Transverse colon (tissue), 4 donors: ENCODE data around the gene MCAM. TPM values are rescaled to one million over a fixed set of nuclear protein-coding genes. Genes with fewer than 3 reads are reported as not detected.

Source experiments
- DNase-seq: peaks from one replicate; pipeline ENCODE4 v3.0.0-alpha.2; 2019
- H3K27ac ChIP-seq, 4 donors: fragments of 200-600 bp; sonication (generic); 2 replicates each; pipeline ENCODE4 v1.5.1; 2016 to 2018; ENCODE audit warnings: inconsistent platforms in 4 of 4
- H3K27me3 ChIP-seq: fragments of 200-600 bp; sonication (generic); 2 replicates; pipeline ENCODE4 v1.5.1; 2017; ENCODE audit warnings: inconsistent platforms
- H3K36me3 ChIP-seq, 4 donors: fragments of 200-600 bp; sonication (generic); 2 replicates each; pipeline ENCODE4 v1.5.1; 2017 to 2019; ENCODE audit warnings: inconsistent platforms in 4 of 4
- H3K4me1 ChIP-seq, 4 donors: fragments of 200-600 bp; sonication (generic); 2 replicates each; pipeline ENCODE4 v1.5.1; 2017 to 2020; ENCODE audit warnings: inconsistent platforms in 4 of 4
- H3K4me3 ChIP-seq, 4 donors: fragments of 200-600 bp; sonication (generic); 1 replicate in 1 of 4; 2 replicates in 3 of 4; pipeline versions ENCODE4 v1.5.1 to v1.6.1; 2017 to 2019; ENCODE audit warnings: inconsistent platforms in 4 of 4
- H3K9me3 ChIP-seq, 2 donors: fragments of 200-600 bp; sonication (generic); 2 replicates each; pipeline ENCODE4 v1.5.1; 2017 to 2019; ENCODE audit warnings: inconsistent platforms in 2 of 2
- EP300 ChIP-seq: sonication (generic); formaldehyde crosslinking; IDR thresholded peaks from one replicate; pipeline ENCODE4 v1.6.1; 2017; ENCODE audit warnings: antibody characterized with exemption, low read depth
- POLR2A ChIP-seq: fragments of 450-650 bp; IDR thresholded peaks from one replicate; pipeline ENCODE4 v1.6.1; 2016; ENCODE audit warnings: antibody characterized with exemption, mild to moderate bottlenecking, moderate library complexity
- POLR2AphosphoS5 ChIP-seq, 3 donors: sonication (generic); formaldehyde crosslinking; IDR thresholded peaks; one replicate each; pipeline ENCODE4 v1.6.1; 2016; ENCODE audit warnings: antibody characterized with exemption in 3 of 3
- WGBS, 2 donors: methylation state at CpG; one replicate each; pipeline ENCODE4 v1.1.5; 2018; ENCODE audit warnings: low coverage in 1 of 2; 5-methylcytosine and 5-hydroxymethylcytosine counted together
- in situ Hi-C, 4 donors: fragments of 200-750 bp; cut with MboI; loops; one replicate each; pipeline versions ENCODE4 v1.15.0 to v1.15.1; 2017; ENCODE audit warnings: low sequenced_read_pairs in 3 of 4, low pct_ligation_motif_present in 1 of 4, low pct_unique_long_range_greater_than_20kb in 1 of 4
- intact Hi-C: fragments of 100-400 bp; cut with DNase I; formaldehyde crosslinking; loops from one replicate; pipeline ENCODE4 v1.15.1; 2023; ENCODE audit warnings: low total_unique reads
- total RNA-seq, 4 donors: library from RNA; depleted of rRNA; stranded (reverse); fragments of >200 nt; gene quantifications; one replicate each; pipeline ENCODE4 v1.1.0, GENCODE V29; 2016
- TF ChIP-seq, protein P1 (sequence below), 5 experiments: fragments of 200-600 bp in 3 of 5; fragments of 450-650 bp in 2 of 5; sonication (generic) in 3 of 5; IDR thresholded peaks; 1 replicate in 2 of 5; 2 replicates in 3 of 5; pipeline ENCODE4 v1.5.1; 2016 to 2017; ENCODE audit warnings: antibody characterized with exemption in 5 of 5, inconsistent platforms in 3 of 5, mild to moderate bottlenecking in 2 of 5, moderate library complexity in 1 of 5

The MCAM gene
- total RNA-seq, 4 donors from 2014 or later, result 87.4 to 466 (median 150) TPM

- peaks cover 6% of the 10 kb centered on the region for H3K27me3 ChIP-seq
- no peak for DNase-seq
- peaks cover 0 to 6% (median 2%) of the 10 kb centered on the region in 4 donors for H3K4me1 ChIP-seq
- intact Hi-C loops (no loop called here), in situ Hi-C loops (no loop called here)
- no peak overlapping the region for H3K4me3 ChIP-seq
- H3K27ac ChIP-seq, result no peak overlapping the region
- TF ChIP-seq EP300 (no peak), POLR2AphosphoS5 (IDR thresholded peaks at IDR 0.05) (no peak), POLR2A (no peak)
- TF ChIP-seq, protein P1, sequence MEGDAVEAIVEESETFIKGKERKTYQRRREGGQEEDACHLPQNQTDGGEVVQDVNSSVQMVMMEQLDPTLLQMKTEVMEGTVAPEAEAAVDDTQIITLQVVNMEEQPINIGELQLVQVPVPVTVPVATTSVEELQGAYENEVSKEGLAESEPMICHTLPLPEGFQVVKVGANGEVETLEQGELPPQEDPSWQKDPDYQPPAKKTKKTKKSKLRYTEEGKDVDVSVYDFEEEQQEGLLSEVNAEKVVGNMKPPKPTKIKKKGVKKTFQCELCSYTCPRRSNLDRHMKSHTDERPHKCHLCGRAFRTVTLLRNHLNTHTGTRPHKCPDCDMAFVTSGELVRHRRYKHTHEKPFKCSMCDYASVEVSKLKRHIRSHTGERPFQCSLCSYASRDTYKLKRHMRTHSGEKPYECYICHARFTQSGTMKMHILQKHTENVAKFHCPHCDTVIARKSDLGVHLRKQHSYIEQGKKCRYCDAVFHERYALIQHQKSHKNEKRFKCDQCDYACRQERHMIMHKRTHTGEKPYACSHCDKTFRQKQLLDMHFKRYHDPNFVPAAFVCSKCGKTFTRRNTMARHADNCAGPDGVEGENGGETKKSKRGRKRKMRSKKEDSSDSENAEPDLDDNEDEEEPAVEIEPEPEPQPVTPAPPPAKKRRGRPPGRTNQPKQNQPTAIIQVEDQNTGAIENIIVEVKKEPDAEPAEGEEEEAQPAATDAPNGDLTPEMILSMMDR (IDR thresholded peaks at IDR 0.05), result no peak
- WGBS, 2 donors, result 65 to 96% methylated on average over 4 to 16 of the region's 16 CpGs
- no peaks in the 10 kb centered on the region for H3K9me3 ChIP-seq
- no peaks in the 10 kb centered on the region for H3K36me3 ChIP-seq
Observed at GRCh38 chr11:119347940-119348605, 31.1 kb upstream of the MCAM start.

DNA sequence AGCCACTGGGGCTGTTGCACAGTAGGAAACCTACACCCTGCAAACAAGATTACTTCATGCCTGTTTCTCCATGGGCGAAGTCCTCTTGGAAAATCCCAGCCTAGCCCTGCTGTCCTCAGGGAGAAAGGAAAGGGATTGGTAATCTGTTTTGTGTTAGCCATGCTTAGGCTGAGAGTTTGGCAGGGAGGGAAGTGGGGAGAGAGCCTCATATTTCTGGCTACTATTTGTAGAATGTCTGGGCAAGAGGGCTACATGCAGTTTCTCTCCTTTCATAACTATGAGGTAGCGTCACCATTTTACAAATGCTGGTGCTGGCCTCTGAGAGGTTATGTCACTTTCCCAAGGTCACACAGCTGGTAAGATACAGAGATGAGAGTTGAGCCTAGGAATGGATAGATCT is 30.3 kb upstream of the MCAM start:
- peaks cover 12% of the 10 kb centered on the region for H3K27me3 ChIP-seq
- TF ChIP-seq, protein P1 (IDR thresholded peaks at IDR 0.05), result no peak
- TF ChIP-seq POLR2A (no peak), EP300 (no peak), POLR2AphosphoS5 (IDR thresholded peaks at IDR 0.05) (no peak)
- no peaks in the 10 kb centered on the region for H3K9me3 ChIP-seq
- no peak overlapping the region for H3K27ac ChIP-seq
- no peak for DNase-seq
- no peaks in the 10 kb centered on the region for H3K36me3 ChIP-seq
- in situ Hi-C loops (no loop called here), intact Hi-C loops (no loop called here)
- 60 to 66% methylated on average over 1 to 2 of the region's 2 CpGs for WGBS, 2 donors
- H3K4me1 ChIP-seq, result no peaks in the 10 kb centered on the region
- H3K4me3 ChIP-seq, result no peak overlapping the region

DNA sequence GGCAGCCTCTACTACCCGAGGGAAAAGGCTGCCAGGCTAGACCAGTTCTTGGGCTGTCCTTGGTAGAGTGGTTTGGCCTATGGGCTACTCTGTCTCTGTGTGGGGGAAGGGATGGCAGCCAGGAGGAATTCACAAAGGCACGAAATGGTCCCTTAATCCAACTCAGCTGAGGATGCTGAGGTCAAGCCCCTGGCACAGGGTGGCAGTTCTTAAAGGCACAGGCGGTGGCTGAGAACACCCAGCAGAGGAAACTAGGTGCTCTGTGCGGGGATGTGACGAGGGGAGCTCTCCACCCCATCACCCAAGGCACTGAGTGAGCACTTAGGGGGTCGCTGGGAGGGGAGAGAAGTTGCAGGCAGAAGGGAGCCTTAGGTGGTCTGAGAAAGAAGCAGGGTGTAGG is 29.7 kb upstream of the MCAM start, which contains the start of gene MFRP:
Gene MFRP, minus strand, starts transcription at position 101 of the 400 bp plus-strand sequence. CDS start 192 bp downstream, outside the sequence.
- in situ Hi-C loops, result no loop called here
- 41 to 49% methylated on average over 3 to 6 of the region's 6 CpGs for WGBS, 2 donors

DNA sequence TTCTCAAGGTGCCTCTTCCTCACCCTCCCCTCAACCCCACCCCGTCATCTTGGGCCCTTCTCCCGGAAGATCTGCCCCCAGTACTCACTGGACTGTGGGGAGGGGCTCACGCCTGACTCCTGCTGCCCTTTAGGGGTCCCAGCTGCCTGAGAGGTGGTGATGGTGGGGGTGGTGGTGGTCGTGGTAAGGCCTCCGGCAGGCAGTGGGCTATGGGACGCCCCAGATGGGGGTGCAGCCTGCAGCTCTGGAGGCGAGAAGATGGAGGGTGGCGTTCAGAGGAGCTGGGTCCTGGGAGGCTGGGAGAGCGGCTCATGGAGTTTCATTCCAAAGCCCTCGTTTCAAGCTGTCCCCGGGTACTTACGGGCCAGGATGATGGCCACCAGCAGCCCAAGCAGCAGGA is 28.8 kb upstream of the MCAM start:
- intact Hi-C loops (no loop called here), in situ Hi-C loops (no loop called here)
- no peaks in the 10 kb centered on the region for H3K9me3 ChIP-seq
- no peak for TF ChIP-seq POLR2A
- TF ChIP-seq EP300, result no peak
- no peak for TF ChIP-seq POLR2AphosphoS5 (IDR thresholded peaks at IDR 0.05)
- TF ChIP-seq, protein P1 (IDR thresholded peaks at IDR 0.05), result no peak
- no peak overlapping the region for H3K4me3 ChIP-seq
- H3K36me3 ChIP-seq, result no peaks in the 10 kb centered on the region
- 78 to 90% methylated on average over 2 to 12 of the region's 12 CpGs for WGBS, 2 donors
- no peak for DNase-seq
- peaks cover 25% of the 10 kb centered on the region for H3K27me3 ChIP-seq
- no peak overlapping the region for H3K27ac ChIP-seq
- peaks cover 7 to 9% (median 9%) of the 10 kb centered on the region in 4 donors for H3K4me1 ChIP-seq

More for the DNA sequence above, 29.7 kb upstream of the MCAM start, which contains the start of gene MFRP:
- H3K27me3 ChIP-seq, result peaks cover 16% of the 10 kb centered on the region
- no peaks in the 10 kb centered on the region for H3K36me3 ChIP-seq
- DNase-seq, result no peak
- no peak within 1 kb of the TSS for H3K4me3 ChIP-seq
- TF ChIP-seq, protein P1 (IDR thresholded peaks at IDR 0.05), result no peak
- TF ChIP-seq POLR2AphosphoS5 (IDR thresholded peaks at IDR 0.05) (no peak), POLR2A (no peak), EP300 (no peak)
- H3K27ac ChIP-seq, result no peak within 1 kb of the TSS
- intact Hi-C loops, result no loop called here
- peaks cover 0 to under 1% (median under 1%) of the 10 kb centered on the region in 4 donors for H3K4me1 ChIP-seq
- H3K9me3 ChIP-seq, result no peaks in the 10 kb centered on the region
